HG02840 (cell line): ENCODE results near the gene PRSS56.

Experiments
- ATAC-seq: cut with Tn5 transposase; IDR thresholded peaks from one replicate; pipeline ENCODE4 v1.9.1; 2021; ENCODE audit warnings: mild to moderate bottlenecking, moderate library complexity, moderate number of reproducible peaks; ENCODE audit not compliant: unreplicated experiment, low FRiP score

PRSS56 gene

DNA sequence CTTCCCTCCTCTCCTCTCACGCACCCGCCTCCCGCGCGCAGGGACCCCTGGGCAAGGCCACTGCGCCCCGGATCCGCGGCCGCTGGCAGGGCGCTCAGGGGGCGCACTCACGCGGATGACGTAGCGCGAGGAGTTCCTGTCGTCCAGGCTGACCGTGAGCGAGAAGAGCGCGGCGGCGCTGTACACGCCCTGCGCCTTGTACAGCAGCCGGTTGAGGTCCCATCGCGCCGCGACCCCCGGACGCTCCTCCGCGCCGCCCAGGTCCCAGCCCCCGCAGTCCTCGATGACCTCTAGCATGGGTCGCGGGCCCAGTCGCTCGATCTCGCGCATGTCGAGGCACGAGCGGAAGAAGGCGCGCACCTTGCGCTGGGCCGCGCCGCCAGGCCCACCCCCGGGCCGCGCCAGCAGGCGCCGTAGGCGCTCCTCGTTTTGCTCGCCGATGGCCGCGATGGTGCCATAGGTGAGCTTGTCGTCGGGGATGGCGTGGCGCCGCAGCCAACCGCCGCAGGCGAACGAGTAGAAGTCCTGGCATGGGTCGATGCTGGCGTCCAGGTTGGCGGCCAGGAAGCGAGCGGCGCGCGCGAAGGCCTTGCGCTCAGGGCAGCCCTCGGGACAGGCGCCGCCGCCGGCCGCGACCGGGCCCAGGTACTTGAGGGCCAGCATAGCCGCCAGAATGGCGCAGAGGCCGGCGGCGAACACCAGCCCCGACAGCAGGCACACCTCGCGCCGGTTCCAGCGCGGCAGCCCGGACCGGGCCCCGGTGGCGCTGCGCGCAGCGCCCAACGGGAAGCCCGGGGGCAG is 34.2 kb upstream of the PRSS56 start:
- no peak for ATAC-seq

GRCh38 chr2:232486558-232487384 is 33.4 kb upstream of the PRSS56 start:
- ATAC-seq, result no peak

DNA sequence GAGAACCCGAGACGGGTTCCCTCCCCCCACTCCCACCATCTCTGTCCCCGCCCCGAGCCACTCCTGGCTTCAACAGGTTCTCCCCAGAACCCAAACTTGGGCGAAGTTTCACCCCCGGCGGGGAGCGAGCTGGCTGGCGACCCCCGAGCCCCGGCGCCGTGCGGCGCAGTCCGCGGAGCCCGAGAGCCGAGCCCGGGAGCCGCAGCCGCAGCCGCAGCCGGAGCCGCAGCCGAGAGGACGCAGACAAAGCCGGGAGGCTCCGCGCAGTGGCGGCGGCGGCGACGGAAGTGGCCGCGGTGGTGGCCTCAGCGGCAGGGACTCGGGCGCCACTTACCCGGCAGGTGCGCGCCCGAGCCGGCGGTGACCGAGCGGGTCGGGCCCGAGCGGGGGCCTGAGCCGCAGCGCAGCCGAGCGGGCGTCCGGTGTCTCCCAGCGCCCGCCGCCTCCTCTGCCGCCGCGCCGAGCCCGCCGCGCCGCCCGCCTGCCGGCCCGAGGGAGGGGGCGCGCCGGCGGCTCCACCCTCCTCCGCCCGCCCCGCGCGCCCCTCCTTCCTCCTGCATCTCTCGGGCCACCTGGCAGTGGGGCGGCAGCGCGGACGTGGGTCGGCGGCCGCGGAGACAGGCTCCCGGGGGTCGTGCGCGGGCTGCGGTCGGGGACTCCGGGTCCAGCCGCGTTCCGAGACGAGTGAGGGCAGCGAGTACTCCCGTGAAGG is 32.6 kb upstream of the PRSS56 start, which contains the start of gene ECEL1:
TSS of gene ECEL1 (minus strand) at position 450 of the 712 bp plus-strand sequence. CDS start 1,181 bp downstream, outside the sequence.
- no peak for ATAC-seq

DNA sequence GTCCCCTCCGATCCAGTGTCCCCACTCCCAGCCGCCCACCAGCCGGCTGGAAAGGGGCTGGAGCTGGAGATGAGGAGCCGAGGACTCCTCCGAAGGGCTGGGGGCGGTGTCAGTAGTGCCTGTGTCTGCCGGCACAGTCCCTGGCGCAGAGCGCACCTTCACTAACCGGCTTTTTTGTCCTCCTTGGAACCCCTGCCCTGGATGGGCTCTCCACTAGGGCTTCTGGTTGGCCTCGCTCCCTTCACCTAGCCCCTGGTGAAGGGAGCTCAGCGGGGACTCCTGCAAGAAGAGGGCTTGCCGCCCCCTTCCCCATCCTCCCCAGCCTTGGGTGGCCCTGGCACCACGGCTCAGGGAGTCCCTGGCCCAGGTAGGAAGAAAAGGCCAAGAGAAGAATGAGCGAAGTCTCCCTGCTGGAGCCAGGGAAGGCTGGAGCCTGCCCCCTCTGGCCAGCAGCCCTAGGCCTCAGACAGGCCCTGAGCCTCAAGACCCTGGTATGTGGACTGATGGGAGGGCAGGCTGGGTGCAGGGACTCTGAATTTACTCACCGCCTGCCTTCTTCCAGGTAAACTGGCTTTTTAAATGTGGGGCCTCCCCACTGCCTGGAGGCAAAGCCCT is 32.0 kb upstream of the PRSS56 start:
- ATAC-seq, result no peak

DNA sequence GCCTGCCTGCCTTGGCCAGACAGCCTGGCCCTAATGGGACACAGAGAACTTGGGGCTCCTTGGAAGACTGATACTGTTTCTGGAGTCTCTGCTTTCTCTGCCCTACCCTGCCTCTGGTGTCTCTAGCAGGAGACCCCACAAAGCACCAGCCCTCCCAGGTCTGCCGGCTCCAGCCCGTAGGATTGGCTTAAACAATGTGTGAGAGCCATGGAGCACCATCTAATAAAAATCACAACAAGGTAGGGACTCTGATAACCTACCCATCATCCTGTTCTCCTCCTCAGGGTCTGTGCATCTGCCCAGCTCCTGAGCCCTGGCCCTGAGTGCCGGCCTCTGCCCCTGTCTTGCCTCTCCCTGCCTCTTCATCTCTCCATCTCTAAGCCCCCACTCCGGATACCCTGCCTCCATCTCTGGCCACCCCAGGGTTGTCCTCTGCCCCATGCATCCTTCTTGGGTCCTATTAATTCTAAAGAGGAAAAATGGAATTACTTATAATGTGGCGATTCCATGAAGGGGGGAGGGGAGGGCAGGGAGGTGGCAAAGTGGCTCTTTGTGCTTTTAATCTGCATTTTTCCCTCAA is 31.4 kb upstream of the PRSS56 start:
- ATAC-seq, result no peak

- no peak for ATAC-seq
Observed at GRCh38 chr2:232489516-232490220, 30.5 kb upstream of the PRSS56 start.

GRCh38 chr2:232490221-232491138 is 29.7 kb upstream of the PRSS56 start:
- ATAC-seq, result no peak

GRCh38 chr2:232491139-232491780 is 28.9 kb upstream of the PRSS56 start:
- ATAC-seq, result no peak

DNA sequence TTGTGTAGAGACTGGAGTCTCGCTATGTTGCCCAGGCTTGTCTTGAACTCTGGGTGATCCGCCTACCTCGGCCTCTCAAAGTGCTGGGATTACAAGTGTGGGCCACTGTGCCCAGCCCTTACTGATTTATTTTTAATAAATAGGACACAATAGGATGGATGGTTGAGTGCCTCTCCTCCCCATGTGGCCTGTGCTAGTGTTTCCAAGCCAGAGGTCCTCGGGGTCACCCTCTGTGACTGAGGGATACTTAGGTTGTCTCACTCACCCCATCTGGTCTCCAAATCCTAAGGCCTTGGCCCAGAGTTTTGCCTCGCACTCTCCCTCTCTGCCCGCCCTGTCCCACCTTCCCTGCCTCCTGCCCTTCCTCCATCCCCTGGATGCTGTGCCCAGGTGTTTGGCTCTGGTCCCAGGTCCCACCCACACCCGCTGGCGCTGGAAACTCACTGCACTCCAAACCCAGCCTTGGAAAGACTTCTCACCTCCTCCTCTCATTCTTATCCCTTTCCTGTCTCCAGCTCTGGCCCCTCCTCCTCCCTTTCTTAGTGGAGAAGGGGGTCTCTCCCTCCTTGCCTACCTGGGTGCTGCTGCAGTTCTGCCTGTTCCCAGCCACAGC is 27.8 kb upstream of the PRSS56 start:
- ATAC-seq, result no peak

DNA sequence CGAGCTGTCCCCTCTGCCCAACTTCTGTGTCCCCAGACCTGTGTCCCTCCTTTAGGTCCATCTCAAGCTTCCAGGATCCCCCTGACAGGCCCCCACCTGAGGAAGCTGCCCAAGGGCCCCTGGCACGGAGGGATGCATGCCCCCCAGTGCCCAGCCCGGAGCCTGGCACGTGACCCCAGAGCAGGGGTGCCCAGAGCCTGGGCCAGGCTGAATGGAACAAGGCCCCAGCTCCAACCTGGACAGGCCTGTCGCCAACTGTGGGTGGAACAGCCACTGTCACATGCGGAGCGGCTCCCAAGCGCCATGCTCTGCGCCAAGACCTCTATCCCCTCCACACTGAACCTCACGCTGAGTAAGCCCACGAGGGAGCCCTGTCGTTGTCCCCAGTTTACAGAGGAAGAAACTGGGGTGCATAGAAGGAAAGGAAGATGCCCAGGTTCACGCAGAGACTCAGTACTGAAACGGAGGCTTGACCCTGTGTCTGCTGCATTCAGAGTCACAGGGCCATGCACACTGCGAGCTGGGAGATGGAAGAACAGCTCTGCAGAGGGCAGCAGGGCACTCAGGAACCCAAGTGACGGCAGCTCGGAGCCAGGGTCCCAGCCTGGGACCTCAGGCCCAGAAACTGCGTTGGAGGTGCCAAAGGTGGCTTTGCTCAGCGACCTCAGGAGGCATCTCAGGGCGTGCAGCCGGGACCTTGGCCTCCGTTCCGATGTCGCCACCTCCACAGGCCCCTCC is 27.1 kb upstream of the PRSS56 start:
- ATAC-seq, result no peak

DNA sequence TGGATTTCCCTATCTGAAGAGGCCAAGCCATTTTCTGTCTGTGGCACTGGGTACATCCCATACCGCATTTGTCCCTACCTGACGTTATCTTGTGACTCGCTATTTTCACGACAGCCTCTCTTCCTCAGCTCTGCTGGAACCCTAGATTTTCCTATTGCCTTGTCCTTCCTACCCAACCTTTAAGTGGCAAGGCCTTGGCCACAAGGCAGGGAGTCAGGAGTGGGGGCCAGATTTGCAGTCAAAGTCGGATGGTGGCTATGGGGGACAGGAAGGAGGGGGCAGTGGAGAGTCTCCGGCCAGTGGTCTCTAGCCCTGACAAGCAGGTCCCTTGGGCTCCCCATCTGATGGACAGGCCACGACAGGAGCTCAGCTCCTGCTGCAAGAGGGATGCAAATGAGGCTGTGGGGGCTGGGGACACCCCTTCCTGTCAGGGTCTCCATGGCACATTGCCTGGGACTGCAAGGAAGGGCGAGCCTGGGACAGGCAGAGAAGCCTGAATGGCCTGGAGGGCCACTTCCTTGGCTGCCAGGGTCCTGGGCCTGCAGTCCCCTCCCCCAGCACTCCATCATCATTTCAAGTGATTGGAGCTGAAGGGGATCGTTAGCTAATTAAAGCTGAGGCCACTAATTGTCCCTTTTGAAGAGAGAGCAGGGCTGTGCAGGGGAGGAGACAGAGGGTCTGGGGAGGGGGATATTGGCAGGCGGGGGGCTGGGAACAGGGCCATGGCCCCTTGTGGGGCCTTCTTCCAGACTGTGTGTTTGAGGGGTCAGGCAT is 26.3 kb upstream of the PRSS56 start:
- no peak for ATAC-seq

DNA sequence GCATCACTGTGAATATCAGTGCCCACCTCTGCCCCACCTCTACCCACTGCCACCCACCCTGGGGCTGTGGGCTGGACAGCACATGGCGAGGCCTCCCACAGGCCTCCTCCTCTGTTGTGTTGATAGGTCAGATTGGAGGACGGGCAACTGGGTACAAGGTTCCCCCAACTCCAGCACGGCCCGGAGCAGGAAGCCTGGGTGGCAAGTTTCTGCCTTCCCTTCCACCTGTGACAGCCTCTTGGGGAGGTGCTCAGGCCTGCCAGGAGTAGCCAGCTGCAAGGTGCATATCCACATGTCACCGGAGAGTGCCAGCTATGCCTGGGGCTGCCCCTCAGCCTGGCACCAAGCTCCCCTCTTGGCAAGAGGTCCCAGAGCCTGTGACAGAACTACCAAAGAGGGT is 25.6 kb upstream of the PRSS56 start:
- no peak for ATAC-seq

DNA sequence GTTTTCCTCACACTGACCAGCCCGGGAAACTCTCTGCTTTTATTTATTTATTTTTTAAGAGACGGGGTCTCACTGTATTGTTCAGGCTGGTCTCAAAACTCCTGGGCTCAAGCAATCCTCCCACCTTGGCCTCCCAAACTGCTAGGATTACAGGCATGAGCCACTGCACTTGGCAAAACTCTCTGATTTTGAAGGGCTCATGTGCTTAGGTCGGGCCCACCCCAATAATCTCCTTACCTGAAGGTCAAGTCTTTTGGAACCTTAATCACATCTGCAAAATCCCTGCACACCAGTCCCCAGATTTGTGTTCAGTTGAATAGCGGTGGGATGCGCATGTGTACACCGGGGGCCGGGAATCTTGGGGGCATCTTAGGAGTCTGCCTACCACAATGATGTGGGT is 24.9 kb upstream of the PRSS56 start:
- no peak for ATAC-seq

- ATAC-seq, result no peak
Observed at GRCh38 chr2:232496501-232497270, 23.5 kb upstream of the PRSS56 start.

DNA sequence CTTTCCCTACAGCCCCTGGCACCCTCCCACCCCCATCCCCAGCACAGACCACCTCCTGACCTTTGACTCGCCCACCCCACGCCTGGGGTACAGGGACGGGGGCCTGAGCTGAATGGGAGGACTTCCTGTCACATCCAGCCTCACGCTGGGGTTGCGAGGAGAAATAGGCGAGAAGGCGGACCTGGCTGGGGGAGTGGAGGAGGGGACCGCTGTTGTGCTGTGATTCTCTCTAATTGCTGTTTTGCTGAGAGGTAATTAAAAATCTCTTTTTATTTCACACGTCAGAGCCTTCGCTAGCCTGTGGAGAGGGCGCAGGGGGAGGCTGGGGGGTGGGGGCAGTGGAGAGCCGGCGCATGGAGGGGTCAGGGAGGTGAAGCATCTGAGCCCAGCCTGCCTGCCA is 22.8 kb upstream of the PRSS56 start:
- no peak for ATAC-seq

DNA sequence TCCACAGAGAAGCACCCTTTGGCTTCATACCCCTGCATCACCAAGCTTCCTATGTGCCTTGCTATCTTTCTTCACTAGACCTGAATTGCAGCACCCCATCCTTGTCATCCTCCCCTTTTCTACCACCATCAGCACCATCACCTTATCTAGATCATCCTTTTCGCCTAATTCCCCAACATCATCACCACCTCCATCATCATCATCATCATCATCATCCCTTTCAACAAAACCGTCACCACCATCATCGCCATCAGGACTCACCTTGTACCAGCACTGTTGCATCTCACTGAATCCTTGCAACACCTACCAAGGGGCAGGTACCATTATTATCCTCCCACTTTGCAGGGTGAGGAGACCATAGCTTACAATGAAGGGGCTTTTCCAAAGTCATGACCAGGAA is 21.7 kb upstream of the PRSS56 start:
- ATAC-seq, result no peak
